HCT116 (cell line): ENCODE data around the gene USO1. TPM values are rescaled to one million over a fixed set of nuclear protein-coding genes. Genes with fewer than 3 reads are reported as not detected.

ENCODE experiments used
- ATAC-seq: fragments of 200-7000 bp; cut with Tn5 transposase; 2 replicates; pipeline ENCODE4 v1.9.1; 2020; ENCODE audit warnings: mild to moderate bottlenecking, moderate library complexity
- BruUV-seq: library from RNA; stranded (reverse); fragments of 400-500 nt; replicated peaks from 2 replicates; lab custom pipeline; 2021; lab: Mats Ljungman, UMichigan
- CTCF ChIA-PET: fragments of 300-600 bp; sonication (Branson Sonifier 250); formaldehyde crosslinking; loops from one replicate; lab custom pipeline; 2021; ENCODE audit warnings: antibody characterized with exemption; lab: Charles Lee
- POLR2A ChIA-PET: fragments of 300-600, 350-600 bp; sonication (Branson Sonifier 250); formaldehyde crosslinking; loops from one replicate; lab custom pipeline; 2021; ENCODE audit warnings: antibody characterized with exemption; lab: Charles Lee
- RAD21 ChIA-PET, 2 experiments: fragments of 300-600 bp; sonication (Branson Sonifier 250); formaldehyde crosslinking; loops; one replicate each; lab custom pipeline; 2023; ENCODE audit warnings: low total read pairs in 2 of 2; ENCODE audit not compliant: uncharacterized antibody in 2 of 2, unreplicated experiment in 2 of 2, low non-redundant PET in 1 of 2; lab: Charles Lee
- DNase-seq: peaks from one replicate; pipeline ENCODE4 v3.0.0-alpha.2; 2010; ENCODE audit warnings: low read depth, low spot score
- H2AFZ ChIP-seq: fragments of 200-600 bp; shearing (Covaris generic), sonication (generic); 2 replicates; pipeline ENCODE4 v1.6.1; 2017; ENCODE audit warnings: low read depth, mixed run types, mixed read lengths, antibody characterized with exemption, low read length; ENCODE audit not compliant: poor library complexity, severe bottlenecking
- H3K27ac ChIP-seq: 2 replicates; pipeline ENCODE4 v1.5.1; 2012; ENCODE audit warnings: low read depth, low read length
- H3K27me3 ChIP-seq: fragments of 200-600 bp; sonication (generic); 2 replicates; pipeline ENCODE4 v1.6.1; 2016; ENCODE audit warnings: mixed run types, low read length, mixed read lengths; ENCODE audit not compliant: insufficient read depth
- H3K36me3 ChIP-seq, 2 experiments: fragments of 200-500 bp in 1 of 2; fragments of 200-600 bp in 1 of 2; sonication (Bioruptor generic) in 1 of 2; sonication (generic) in 1 of 2; 2 replicates each; pipeline versions ENCODE4 v1.5.1 to v1.6.1; 2014 to 2016; ENCODE audit warnings: low read length in 2 of 2, inconsistent platforms in 1 of 2, mixed read lengths in 1 of 2, mixed run types in 1 of 2; ENCODE audit not compliant: insufficient read depth in 2 of 2, control insufficient read depth in 1 of 2
- H3K4me1 ChIP-seq, 2 experiments: fragments of 200-600 bp in 1 of 2; sonication (generic) in 1 of 2; 2 replicates each; pipeline versions ENCODE4 v1.5.1 to v1.6.1; 2012 to 2017; ENCODE audit warnings: low read length in 2 of 2, inconsistent platforms in 1 of 2, mild to moderate bottlenecking in 1 of 2, mixed read lengths in 1 of 2, mixed run types in 1 of 2, moderate library complexity in 1 of 2; ENCODE audit not compliant: insufficient read depth in 2 of 2, control insufficient read depth in 1 of 2
- H3K4me2 ChIP-seq: fragments of 200-600 bp; sonication (generic); 2 replicates; pipeline ENCODE4 v1.6.1; 2017; ENCODE audit warnings: mixed run types, low read length, mixed read lengths
- H3K4me3 ChIP-seq, 2 experiments: fragments of 200-600 bp in 1 of 2; sonication (generic) in 1 of 2; replicated peaks in 1 of 2; 2 replicates each; pipeline ENCODE4 v1.5.1; 2011 to 2016; ENCODE audit warnings: low read length in 2 of 2, control low read depth in 1 of 2, low read depth in 1 of 2, mild to moderate bottlenecking in 1 of 2, mixed read lengths in 1 of 2, mixed run types in 1 of 2
- H3K79me2 ChIP-seq: fragments of 200-600 bp; sonication (generic); 2 replicates; pipeline ENCODE4 v1.6.1; 2017; ENCODE audit warnings: mild to moderate bottlenecking, mixed run types, low read length, moderate library complexity, mixed read lengths; ENCODE audit not compliant: insufficient read depth
- H3K9ac ChIP-seq: fragments of 200-600 bp; sonication (generic); 2 replicates; pipeline ENCODE4 v1.6.1; 2016; ENCODE audit warnings: low read length, mixed read lengths
- H3K9me2 ChIP-seq: fragments of 200-600 bp; sonication (generic), shearing (Covaris generic); 2 replicates; pipeline ENCODE4 v1.6.1; 2017; ENCODE audit warnings: mixed run types, mild to moderate bottlenecking, moderate library complexity; ENCODE audit not compliant: insufficient read depth
- H3K9me3 ChIP-seq, 2 experiments: fragments of 200-500 bp in 1 of 2; fragments of 200-600 bp in 1 of 2; sonication (Bioruptor generic) in 1 of 2; sonication (generic) in 1 of 2; 2 replicates each; pipeline ENCODE4 v1.6.1; 2014 to 2017; ENCODE audit warnings: low read length in 2 of 2, mixed read lengths in 2 of 2, inconsistent platforms in 1 of 2, low read depth in 1 of 2, mild to moderate bottlenecking in 1 of 2, mixed run types in 1 of 2, moderate library complexity in 1 of 2; ENCODE audit not compliant: control insufficient read depth in 1 of 2, insufficient read depth in 1 of 2
- H4K20me1 ChIP-seq: fragments of 200-600 bp; sonication (generic), shearing (Covaris generic); 2 replicates; pipeline ENCODE4 v1.6.1; 2017; ENCODE audit warnings: mixed run types, mild to moderate bottlenecking, moderate library complexity; ENCODE audit not compliant: insufficient read depth
- ATF3 ChIP-seq: IDR thresholded peaks from 2 replicates; pipeline ENCODE4 v1.6.1; 2012
- CEBPB ChIP-seq: IDR thresholded peaks from 2 replicates; pipeline ENCODE4 v1.6.1; 2012; ENCODE audit warnings: low read depth
- CTCF ChIP-seq, 3 experiments: fragments of 200-600 bp in 1 of 3; sonication (generic) in 1 of 3; IDR thresholded peaks in 2 of 3; conservative IDR thresholded peaks in 1 of 3; 2 replicates each; pipeline ENCODE4 v1.5.1; 2012 to 2017; ENCODE audit warnings: low read depth in 2 of 3, low read length in 2 of 3, antibody characterized with exemption in 1 of 3, borderline replicate concordance in 1 of 3, control low read depth in 1 of 3, mild to moderate bottlenecking in 1 of 3, mixed read lengths in 1 of 3, mixed run types in 1 of 3, moderate library complexity in 1 of 3; ENCODE audit not compliant: insufficient read depth in 1 of 3
- EGR1 ChIP-seq: IDR thresholded peaks from 2 replicates; pipeline ENCODE4 v1.6.1; 2012; ENCODE audit warnings: low read depth
- ELF1 ChIP-seq: IDR thresholded peaks from 2 replicates; pipeline ENCODE4 v1.6.1; 2012; ENCODE audit warnings: low read depth, borderline replicate concordance
- EZH2 ChIP-seq: fragments of 200-600 bp; sonication (generic); IDR thresholded peaks from 2 replicates; pipeline ENCODE4 v1.6.1; 2017; ENCODE audit warnings: antibody characterized with exemption, mixed run types
- EZH2phosphoT487 ChIP-seq: fragments of 200-600 bp; IDR thresholded peaks from 2 replicates; pipeline ENCODE4 v1.6.1; 2018; ENCODE audit warnings: antibody characterized with exemption, borderline replicate concordance
- JUND ChIP-seq: IDR thresholded peaks from 2 replicates; pipeline ENCODE4 v1.6.1; 2012
- MAX ChIP-seq: IDR thresholded peaks from 2 replicates; pipeline ENCODE4 v1.6.1; 2012
- POLR2A ChIP-seq: IDR thresholded peaks from 2 replicates; pipeline ENCODE4 v1.7.0; 2011; ENCODE audit warnings: borderline replicate concordance; ENCODE audit not compliant: insufficient read depth, insufficient read length; ENCODE audit errors: extremely low read depth
- REST ChIP-seq: IDR thresholded peaks from 2 replicates; pipeline ENCODE4 v1.6.1; 2012; ENCODE audit warnings: low read depth
- SIN3A ChIP-seq: IDR thresholded peaks from 2 replicates; pipeline ENCODE4 v1.6.1; 2012; ENCODE audit warnings: low read depth
- SRF ChIP-seq: IDR thresholded peaks from 2 replicates; pipeline ENCODE4 v1.6.1; 2012; ENCODE audit warnings: low read depth
- TCF7L2 ChIP-seq: IDR thresholded peaks from 2 replicates; pipeline ENCODE4 v1.7.0; 2011; ENCODE audit warnings: borderline replicate concordance, inconsistent platforms; ENCODE audit not compliant: insufficient read depth, insufficient read length; ENCODE audit errors: extremely low read depth
- YY1 ChIP-seq: IDR thresholded peaks from 2 replicates; pipeline ENCODE4 v1.6.1; 2011; ENCODE audit warnings: low read length, low read depth, moderate library complexity, mild to moderate bottlenecking; ENCODE audit not compliant: insufficient replicate concordance; ENCODE audit errors: extremely low read depth
- ZFX ChIP-seq: fragments of 450-650 bp; IDR thresholded peaks from 2 replicates; pipeline ENCODE4 v1.6.1; 2017
- ZNF274 ChIP-seq: fragments of 200-500 bp; sonication (Bioruptor generic); IDR thresholded peaks from 2 replicates; pipeline ENCODE4 v1.6.1; 2014; ENCODE audit warnings: mild to moderate bottlenecking, low read depth, low read length, inconsistent platforms
- intact Hi-C: fragments of 100-400 bp; cut with micrococcal nuclease; formaldehyde crosslinking; loops from 2 replicates; pipeline ENCODE4 v1.10.0; 2022
- total RNA-seq: library from RNA; stranded (reverse); gene quantifications from one replicate; pipeline ENCODE4 v1.2.1, GENCODE V29; 2021; ENCODE audit not compliant: unreplicated experiment

The USO1 gene
- total RNA-seq, 1 experiment from 2014 or later: 72.7 TPM

GRCh38 chr4:75735525-75735924, 11.1 kb downstream of the USO1 start:
- Histone ChIP-seq H2AFZ (no peak overlapping the region), H3K9ac (no peak overlapping the region), H3K79me2 (peaks cover 63% of the 10 kb centered on the region), H3K36me3 (peaks cover 0 to 2% of the 10 kb centered on the region in 2 experiments; a peak in 2 of 4 replicates), H3K27me3 (no peaks in the 10 kb centered on the region), H3K4me2 (no peak overlapping the region), H3K27ac (no peak overlapping the region), H3K9me3 (no peaks in the 10 kb centered on the region), H3K9me2 (no peaks in the 10 kb centered on the region), H4K20me1 (no peaks in the 10 kb centered on the region; the same call in 1 of the 2 replicates), H3K4me3 (no peak overlapping the region), H3K4me1 (no peaks in the 10 kb centered on the region)
- no TSS peak for BruUV-seq
- intact Hi-C loops: no loop called here
- ATAC-seq: no peak
- ChIA-PET CTCF (interaction anchor here (1.7 kb wide), 1 partner anchor 11 kb away, joined by 6 read pairs; the partner anchor contains the start of gene USO1), RAD21 (no interaction called here), POLR2A (no interaction called here)
- no peak for TF ChIP-seq SRF
- no peak for TF ChIP-seq YY1
- no peak for TF ChIP-seq EZH2phosphoT487
- TF ChIP-seq CTCF (IDR thresholded peaks at IDR 0.05 in 2 of 3, conservative IDR thresholded peaks at IDR 0.05 in 1 of 3; ENCODE audit: borderline replicate concordance in 1 of 3, insufficient read depth in 1 of 3, low read depth in 2 of 3, low read length in 2 of 3): no peak
- TF ChIP-seq CEBPB: no peak
- no peak for TF ChIP-seq POLR2A
- TF ChIP-seq SIN3A: no peak
- no peak for TF ChIP-seq ZNF274
- TF ChIP-seq EZH2: no peak
- no peak for TF ChIP-seq EGR1
- no peak for TF ChIP-seq ATF3
- no peak for TF ChIP-seq ELF1
- no peak for TF ChIP-seq REST
- TF ChIP-seq ZFX: no peak
- TF ChIP-seq JUND: no peak
- no peak for TF ChIP-seq MAX
- no peak for TF ChIP-seq TCF7L2
- no peak for DNase-seq
